WTC11 (cell line): ENCODE results near the gene CENPF. TPM values are rescaled to one million over a fixed set of nuclear protein-coding genes. Genes with fewer than 3 reads are reported as not detected.

Source experiments
- ATAC-seq: fragments of 200-7000 bp; cut with Tn5 transposase; 2 replicates; pipeline ENCODE4 v1.10.0; 2021; ENCODE audit warnings: mild to moderate bottlenecking, moderate library complexity
- CTCF ChIA-PET: fragments of 300-600 bp; sonication (Branson Sonifier 250); formaldehyde crosslinking; loops from one replicate; lab custom pipeline; 2021; ENCODE audit warnings: antibody characterized with exemption; lab: Charles Lee
- POLR2A ChIA-PET: fragments of 350-600 bp; sonication (Branson Sonifier 250); formaldehyde crosslinking; loops from one replicate; lab custom pipeline; 2021; ENCODE audit warnings: antibody characterized with exemption; lab: Charles Lee
- DNase-seq: peaks from one replicate; pipeline ENCODE4 v3.0.0; 2021; ENCODE audit warnings: low spot score
- H3K27ac Mint-ChIP-seq: 2 replicates; pipeline ENCODE4 v1.8.0; 2021; ENCODE audit warnings: mixed read lengths
- H3K27me3 Mint-ChIP-seq: 2 replicates; pipeline ENCODE4 v1.8.0; 2021; ENCODE audit warnings: low read depth, mild to moderate bottlenecking, moderate library complexity, mixed read lengths
- H3K36me3 Mint-ChIP-seq: 2 replicates; pipeline ENCODE4 v1.8.0; 2021; ENCODE audit warnings: mixed read lengths
- H3K4me1 Mint-ChIP-seq: 2 replicates; pipeline ENCODE4 v1.8.0; 2022; ENCODE audit warnings: mixed read lengths
- H3K4me3 Mint-ChIP-seq: 2 replicates; pipeline ENCODE4 v1.8.0; 2021; ENCODE audit warnings: mild to moderate bottlenecking, moderate library complexity, mixed read lengths
- H3K9me3 Mint-ChIP-seq: 2 replicates; pipeline ENCODE4 v1.8.0; 2021; ENCODE audit warnings: mixed read lengths
- CREB1 ChIP-seq: sonication (generic); formaldehyde crosslinking; IDR thresholded peaks from 2 replicates; pipeline ENCODE4 v1.8.0; 2023; ENCODE audit warnings: mild to moderate bottlenecking, missing genetic modification reagents
- EMX1 ChIP-seq: fragments of 250-450 bp; sonication (Bioruptor Pico); IDR thresholded peaks from 2 replicates; pipeline ENCODE4 v1.8.0; 2021; ENCODE audit warnings: mild to moderate bottlenecking
- ETV6 ChIP-seq: sonication (generic); formaldehyde crosslinking; IDR thresholded peaks from 2 replicates; pipeline ENCODE4 v1.8.1; 2022; ENCODE audit warnings: mild to moderate bottlenecking, missing genetic modification reagents
- FOXJ3 ChIP-seq: sonication (generic); formaldehyde crosslinking; IDR thresholded peaks from 2 replicates; pipeline ENCODE4 v1.9.0; 2021; ENCODE audit warnings: missing genetic modification reagents, mild to moderate bottlenecking, borderline replicate concordance
- IRF2 ChIP-seq: sonication (generic); formaldehyde crosslinking; IDR thresholded peaks from 2 replicates; pipeline ENCODE4 v1.8.0; 2022; ENCODE audit warnings: low read depth, missing genetic modification reagents, borderline replicate concordance
- NFATC4 ChIP-seq: fragments of 250-450 bp; sonication (Bioruptor Pico); IDR thresholded peaks from 2 replicates; pipeline ENCODE4 v1.9.0; 2021; ENCODE audit warnings: mild to moderate bottlenecking
- NR2C2 ChIP-seq: sonication (generic); formaldehyde crosslinking; IDR thresholded peaks from 2 replicates; pipeline ENCODE4 v1.8.0; 2022; ENCODE audit warnings: mild to moderate bottlenecking, missing genetic modification reagents
- RORB ChIP-seq: fragments of 250-450 bp; sonication (Bioruptor Pico); IDR thresholded peaks from 2 replicates; pipeline ENCODE4 v1.9.0; 2021; ENCODE audit warnings: mild to moderate bottlenecking
- USF1 ChIP-seq: sonication (generic); formaldehyde crosslinking; IDR thresholded peaks from 2 replicates; pipeline ENCODE4 v1.8.0; 2022; ENCODE audit warnings: mild to moderate bottlenecking, missing genetic modification reagents
- ZBTB21 ChIP-seq: sonication (generic); formaldehyde crosslinking; IDR thresholded peaks from 2 replicates; pipeline ENCODE4 v1.8.1; 2023; ENCODE audit warnings: mild to moderate bottlenecking, missing genetic modification reagents, borderline replicate concordance
- ZNF396 ChIP-seq: fragments of 250-450 bp; sonication (Bioruptor Pico); IDR thresholded peaks from 2 replicates; pipeline ENCODE4 v1.8.0; 2021; ENCODE audit warnings: mild to moderate bottlenecking, moderate library complexity, borderline replicate concordance
- ZNF423 ChIP-seq: fragments of 250-450 bp; sonication (Bioruptor Pico); IDR thresholded peaks from 2 replicates; pipeline ENCODE4 v2.1.2; 2022; ENCODE audit warnings: mild to moderate bottlenecking, moderate library complexity
- ZNF512 ChIP-seq: sonication (generic); formaldehyde crosslinking; IDR thresholded peaks from 2 replicates; pipeline ENCODE4 v1.8.1; 2022; ENCODE audit warnings: missing genetic modification reagents, borderline replicate concordance
- total RNA-seq: library from RNA; stranded (reverse); gene quantifications from 3 replicates; pipeline ENCODE4 v1.2.3, GENCODE V29; 2021
- TF ChIP-seq, protein P1 (sequence below): sonication (generic); formaldehyde crosslinking; IDR thresholded peaks from 2 replicates; pipeline ENCODE4 v1.8.0; 2022; ENCODE audit warnings: mild to moderate bottlenecking, missing genetic modification reagents
- TF ChIP-seq, protein P2 (sequence below): fragments of 250-450 bp; sonication (Bioruptor Pico); IDR thresholded peaks from 2 replicates; pipeline ENCODE4 v2.1.2; 2022; ENCODE audit warnings: mild to moderate bottlenecking, moderate library complexity
- TF ChIP-seq, protein P3 (sequence below): sonication (generic); formaldehyde crosslinking; IDR thresholded peaks from 2 replicates; pipeline ENCODE4 v1.8.1; 2022; ENCODE audit warnings: low read depth, mild to moderate bottlenecking, moderate library complexity, missing genetic modification reagents, borderline replicate concordance

The CENPF gene
- total RNA-seq, 1 experiment from 2014 or later, result 166 TPM

- CTCF ChIA-PET, result no interaction called here
- Mint-ChIP-seq H3K4me1 (no peaks in the 10 kb centered on the region), H3K4me3 (no peak overlapping the region), H3K27me3 (no peaks in the 10 kb centered on the region), H3K9me3 (no peaks in the 10 kb centered on the region), H3K27ac (no peak overlapping the region), H3K36me3 (peaks cover 50% of the 10 kb centered on the region)
- DNase-seq (no peak), ATAC-seq (no peak)
- TF ChIP-seq, protein P1, sequence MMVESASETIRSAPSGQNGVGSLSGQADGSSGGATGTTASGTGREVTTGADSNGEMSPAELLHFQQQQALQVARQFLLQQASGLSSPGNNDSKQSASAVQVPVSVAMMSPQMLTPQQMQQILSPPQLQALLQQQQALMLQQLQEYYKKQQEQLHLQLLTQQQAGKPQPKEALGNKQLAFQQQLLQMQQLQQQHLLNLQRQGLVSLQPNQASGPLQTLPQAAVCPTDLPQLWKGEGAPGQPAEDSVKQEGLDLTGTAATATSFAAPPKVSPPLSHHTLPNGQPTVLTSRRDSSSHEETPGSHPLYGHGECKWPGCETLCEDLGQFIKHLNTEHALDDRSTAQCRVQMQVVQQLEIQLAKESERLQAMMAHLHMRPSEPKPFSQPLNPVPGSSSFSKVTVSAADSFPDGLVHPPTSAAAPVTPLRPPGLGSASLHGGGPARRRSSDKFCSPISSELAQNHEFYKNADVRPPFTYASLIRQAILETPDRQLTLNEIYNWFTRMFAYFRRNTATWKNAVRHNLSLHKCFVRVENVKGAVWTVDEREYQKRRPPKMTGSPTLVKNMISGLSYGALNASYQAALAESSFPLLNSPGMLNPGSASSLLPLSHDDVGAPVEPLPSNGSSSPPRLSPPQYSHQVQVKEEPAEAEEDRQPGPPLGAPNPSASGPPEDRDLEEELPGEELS, result no peak
- TF ChIP-seq EMX1 (CRISPR knock-in tag), result no peak
- no peak for TF ChIP-seq ETV6 (CRISPR knock-in tag)
- TF ChIP-seq, protein P2, sequence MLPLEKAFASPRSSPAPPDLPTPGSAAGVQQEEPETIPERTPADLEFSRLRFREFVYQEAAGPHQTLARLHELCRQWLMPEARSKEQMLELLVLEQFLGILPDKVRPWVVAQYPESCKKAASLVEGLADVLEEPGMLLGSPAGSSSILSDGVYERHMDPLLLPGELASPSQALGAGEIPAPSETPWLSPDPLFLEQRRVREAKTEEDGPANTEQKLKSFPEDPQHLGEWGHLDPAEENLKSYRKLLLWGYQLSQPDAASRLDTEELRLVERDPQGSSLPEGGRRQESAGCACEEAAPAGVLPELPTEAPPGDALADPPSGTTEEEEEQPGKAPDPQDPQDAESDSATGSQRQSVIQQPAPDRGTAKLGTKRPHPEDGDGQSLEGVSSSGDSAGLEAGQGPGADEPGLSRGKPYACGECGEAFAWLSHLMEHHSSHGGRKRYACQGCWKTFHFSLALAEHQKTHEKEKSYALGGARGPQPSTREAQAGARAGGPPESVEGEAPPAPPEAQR (CRISPR knock-in tag), result no peak
- no peak for TF ChIP-seq IRF2
- TF ChIP-seq RORB (CRISPR knock-in tag), result no peak
- no peak for TF ChIP-seq ZBTB21 (CRISPR knock-in tag)
- no peak for TF ChIP-seq FOXJ3
- POLR2A ChIA-PET, result no interaction called here
These were observed 37.6 kb downstream of the CENPF start for GRCh38 chr1:214640431-214641213.

GRCh38 chr1:214641214-214641895 lies 38.4 kb downstream of the CENPF start:
- Mint-ChIP-seq H3K27me3 (no peaks in the 10 kb centered on the region), H3K27ac (no peak overlapping the region), H3K36me3 (peaks cover 54% of the 10 kb centered on the region)
- CTCF ChIA-PET, result no interaction called here
- TF ChIP-seq USF1 (no peak), ZNF512 (no peak), NR2C2 (CRISPR knock-in tag) (no peak), CREB1 (CRISPR knock-in tag) (no peak), ZNF423 (CRISPR knock-in tag) (no peak), NFATC4 (CRISPR knock-in tag) (no peak), ZNF396 (CRISPR knock-in tag) (no peak)
- TF ChIP-seq, protein P3, sequence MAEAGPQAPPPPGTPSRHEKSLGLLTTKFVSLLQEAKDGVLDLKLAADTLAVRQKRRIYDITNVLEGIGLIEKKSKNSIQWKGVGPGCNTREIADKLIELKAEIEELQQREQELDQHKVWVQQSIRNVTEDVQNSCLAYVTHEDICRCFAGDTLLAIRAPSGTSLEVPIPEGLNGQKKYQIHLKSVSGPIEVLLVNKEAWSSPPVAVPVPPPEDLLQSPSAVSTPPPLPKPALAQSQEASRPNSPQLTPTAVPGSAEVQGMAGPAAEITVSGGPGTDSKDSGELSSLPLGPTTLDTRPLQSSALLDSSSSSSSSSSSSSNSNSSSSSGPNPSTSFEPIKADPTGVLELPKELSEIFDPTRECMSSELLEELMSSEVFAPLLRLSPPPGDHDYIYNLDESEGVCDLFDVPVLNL (CRISPR knock-in tag), result no peak
- TF ChIP-seq, all 79 proteins: peak for 0
- H3K9me3 Mint-ChIP-seq, result no peaks in the 10 kb centered on the region
- POLR2A ChIA-PET, result no interaction called here
- ATAC-seq (no peak), DNase-seq (no peak)
- no peak overlapping the region for H3K4me3 Mint-ChIP-seq
- no peaks in the 10 kb centered on the region for H3K4me1 Mint-ChIP-seq
